Measurements from ENCODE around the gene ANKUB1. TPM values are rescaled to one million over a fixed set of nuclear protein-coding genes. Genes with fewer than 3 reads are reported as not detected.

The ANKUB1 gene
- total and polyA plus RNA-seq, 10 of the 15 experiments (the other 5 are each of a cell fraction or from before 2014, with no cell fraction given) = 0.08 TPM; not detected in 9

DNA sequence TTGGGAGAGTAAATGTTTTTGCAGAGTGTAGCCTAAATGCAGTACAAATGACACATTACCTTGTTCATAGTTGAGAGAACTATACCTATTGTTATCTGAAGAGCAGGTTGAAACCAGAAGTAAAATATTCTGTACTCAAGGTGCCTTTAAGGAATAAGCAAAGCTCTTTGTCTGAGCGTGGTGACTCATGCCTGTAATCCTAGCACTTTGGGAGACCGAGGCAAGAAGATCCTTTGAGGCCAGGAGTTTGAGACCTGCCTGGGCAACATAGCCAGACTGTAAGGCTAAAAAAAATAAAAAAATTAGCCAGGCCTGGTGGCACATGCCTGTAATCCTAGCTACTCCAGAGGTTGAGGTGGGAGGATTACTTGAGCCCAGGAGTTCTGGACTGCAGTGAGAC, 18.5 kb upstream of the ANKUB1 start:
- Histone ChIP-seq H3K4me2 (ENCODE audit: control insufficient read depth, insufficient read depth) (no peak overlapping the region), H3K27ac (ENCODE audit: control insufficient read depth, insufficient read depth) (no peak overlapping the region), H3K9me3 (replicated peaks; ENCODE audit: control insufficient read depth, insufficient read depth, low read length) (no peaks in the 10 kb centered on the region), H2AFZ (ENCODE audit: control insufficient read depth, low read depth, low read length) (no peak overlapping the region), H3K27me3 (replicated peaks in 1 of 2; ENCODE audit: control insufficient read depth in 2 of 2, insufficient read depth in 2 of 2, low read length in 1 of 2) (no peaks in the 10 kb centered on the region), H3K4me1 (ENCODE audit: control insufficient read depth, insufficient read depth, low read length) (no peaks in the 10 kb centered on the region), H3K79me2 (ENCODE audit: control insufficient read depth, insufficient read depth, low read length) (peaks cover 31% of the 10 kb centered on the region), H4K20me1 (ENCODE audit: control insufficient read depth, insufficient read depth) (no peaks in the 10 kb centered on the region), H3K4me3 (no peak overlapping the region), H3K9ac (ENCODE audit: control insufficient read depth, insufficient read depth, low read length) (no peak overlapping the region), H3K36me3 (ENCODE audit: control insufficient read depth in 2 of 2, insufficient read depth in 2 of 2, low read length in 1 of 2) (no peaks in the 10 kb centered on the region)
- in situ Hi-C loops (cut with MboI) (no loop called here), intact Hi-C loops (cut with micrococcal nuclease; ENCODE audit: unreplicated experiment) (loop anchor here (5.0 kb wide), 1 partner anchor 154 kb away; the partner anchor contains the start of gene WWTR1)
- POLR2A ChIA-PET = interaction anchor here (0.6 to 0.7 kb wide), 3 partner anchors 48 to 738 kb away, joined by 4 read pairs; no protein-coding TSS in a partner anchor
- 97% methylated on average over 2 of the region's 2 CpGs for WGBS (ENCODE audit: insufficient coverage, insufficient replicate concordance, low lambda C conversion rate, missing lambda C conversion rate)
- DNase-seq (ENCODE audit: low read depth, low spot score) (no peak), ATAC-seq (no peak), FAIRE-seq (no peak)
- no TSS peak for BruUV-seq (replicated peaks)
- SMC1A ChIA-PET (ENCODE audit: uncharacterized antibody, unreplicated experiment) = interaction anchor here (1.1 to 1.2 kb wide), 2 partner anchors 12 to 35 kb away, joined by 4 to 6 read pairs; no protein-coding TSS in a partner anchor
- CTCF ChIA-PET = interaction anchor here (0.6 to 1.2 kb wide), 4 partner anchors 21 to 506 kb away, joined by 3 to 5 read pairs (median 4); no protein-coding TSS in a partner anchor
- RAD21 ChIA-PET (ENCODE audit: unreplicated experiment) = interaction anchor here (0.8 kb wide), 1 partner anchor 297 kb away, joined by 3 read pairs; no protein-coding TSS in a partner anchor
- TF ChIP-seq ZNF217 (IDR thresholded peaks at IDR 0.05) (no peak), NBN (IDR thresholded peaks at IDR 0.05) (no peak), CREB1 (IDR thresholded peaks at IDR 0.05; ENCODE audit: low read depth) (no peak), SREBF2 (IDR thresholded peaks at IDR 0.05; ENCODE audit: low read length) (no peak)
- TF ChIP-seq, protein P1, sequence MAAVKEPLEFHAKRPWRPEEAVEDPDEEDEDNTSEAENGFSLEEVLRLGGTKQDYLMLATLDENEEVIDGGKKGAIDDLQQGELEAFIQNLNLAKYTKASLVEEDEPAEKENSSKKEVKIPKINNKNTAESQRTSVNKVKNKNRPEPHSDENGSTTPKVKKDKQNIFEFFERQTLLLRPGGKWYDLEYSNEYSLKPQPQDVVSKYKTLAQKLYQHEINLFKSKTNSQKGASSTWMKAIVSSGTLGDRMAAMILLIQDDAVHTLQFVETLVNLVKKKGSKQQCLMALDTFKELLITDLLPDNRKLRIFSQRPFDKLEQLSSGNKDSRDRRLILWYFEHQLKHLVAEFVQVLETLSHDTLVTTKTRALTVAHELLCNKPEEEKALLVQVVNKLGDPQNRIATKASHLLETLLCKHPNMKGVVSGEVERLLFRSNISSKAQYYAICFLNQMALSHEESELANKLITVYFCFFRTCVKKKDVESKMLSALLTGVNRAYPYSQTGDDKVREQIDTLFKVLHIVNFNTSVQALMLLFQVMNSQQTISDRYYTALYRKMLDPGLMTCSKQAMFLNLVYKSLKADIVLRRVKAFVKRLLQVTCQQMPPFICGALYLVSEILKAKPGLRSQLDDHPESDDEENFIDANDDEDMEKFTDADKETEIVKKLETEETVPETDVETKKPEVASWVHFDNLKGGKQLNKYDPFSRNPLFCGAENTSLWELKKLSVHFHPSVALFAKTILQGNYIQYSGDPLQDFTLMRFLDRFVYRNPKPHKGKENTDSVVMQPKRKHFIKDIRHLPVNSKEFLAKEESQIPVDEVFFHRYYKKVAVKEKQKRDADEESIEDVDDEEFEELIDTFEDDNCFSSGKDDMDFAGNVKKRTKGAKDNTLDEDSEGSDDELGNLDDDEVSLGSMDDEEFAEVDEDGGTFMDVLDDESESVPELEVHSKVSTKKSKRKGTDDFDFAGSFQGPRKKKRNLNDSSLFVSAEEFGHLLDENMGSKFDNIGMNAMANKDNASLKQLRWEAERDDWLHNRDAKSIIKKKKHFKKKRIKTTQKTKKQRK (IDR thresholded peaks at IDR 0.05; ENCODE audit: low read depth, low read length) = no peak

Measured in GM12878 (cell line).